GM10266 (cell line): ENCODE measurements around the gene PKIG.
A peak's percentile ranks its signal among the peaks of the same experiment; 100 is the strongest.

Source experiments
- DNase-seq: peaks from one replicate; pipeline ENCODE4 v3.0.0; 2012; ENCODE audit errors: extremely low spot score
- CTCF ChIP-seq: IDR thresholded peaks from 2 replicates; pipeline ENCODE4 v1.5.1; 2012; ENCODE audit warnings: mild to moderate bottlenecking, low read depth; ENCODE audit not compliant: control insufficient read depth, insufficient read depth; ENCODE audit errors: missing control alignments

Gene PKIG

GRCh38 chr20:44644230-44644617 is 61.8 kb downstream of the PKIG start:
- DNase-seq = no peak
- TF ChIP-seq CTCF = no peak

- no peak for DNase-seq
- no peak for TF ChIP-seq CTCF
These were observed 62.3 kb downstream of the PKIG start for GRCh38 chr20:44644667-44645131.

GRCh38 chr20:44646023-44646640 is 63.8 kb downstream of the PKIG start:
- no peak for TF ChIP-seq CTCF
- no peak for DNase-seq

- DNase-seq = peak; percentile 79
- TF ChIP-seq CTCF = no peak
These were observed 64.4 kb downstream of the PKIG start for GRCh38 chr20:44646641-44647274.

GRCh38 chr20:44648068-44648467 is 65.7 kb downstream of the PKIG start:
- DNase-seq = no peak
- TF ChIP-seq CTCF = no peak

- TF ChIP-seq CTCF = no peak
- DNase-seq = no peak
These were observed 66.2 kb downstream of the PKIG start for GRCh38 chr20:44648579-44648978.

- no peak for TF ChIP-seq CTCF
- DNase-seq = no peak
These were observed 66.7 kb downstream of the PKIG start for GRCh38 chr20:44649126-44649525.
